K562 (cell line): Measurements from ENCODE around the gene CYTH1. TPM values are rescaled to one million over a fixed set of nuclear protein-coding genes. Genes with fewer than 3 reads are reported as not detected.

ENCODE experiments used
- ATAC-seq: fragments of 200-7000 bp; cut with Tn5 transposase; 3 replicates; pipeline ENCODE4 v1.9.1; 2020; ENCODE audit warnings: moderate library complexity
- BruUV-seq: library from RNA; stranded (reverse); fragments of 400-500 nt; replicated peaks from 2 replicates; lab custom pipeline; 2021; lab: Mats Ljungman, UMichigan
- CTCF ChIA-PET: fragments of 300-600 bp; formaldehyde crosslinking; extraction: SDS; loops from one replicate; lab custom pipeline; 2021; ENCODE audit warnings: low intra/inter-chr PET ratio; lab: Yijun Ruan, JAX
- POLR2A ChIA-PET: fragments of 300-600, 350-650 bp; sonication (Branson Sonifier 250); formaldehyde crosslinking; extraction: SDS; loops from one replicate; lab custom pipeline; 2021; ENCODE audit warnings: antibody characterized with exemption, inconsistent platforms; lab: Yijun Ruan, JAX
- DNase-seq, 4 experiments: peaks; one replicate each; pipeline versions ENCODE4 v3.0.0 to v3.0.0-alpha.2; 2011 to 2018; ENCODE audit warnings: low spot score in 3 of 4, mixed read lengths in 3 of 4; ENCODE audit errors: extremely low read depth in 1 of 4
- FAIRE-seq: peaks from 2 replicates; lab custom pipeline; 2011; peaks lifted over from hg19 to GRCh38; lab: Jason Lieb, UNC
- H2AFZ ChIP-seq: 2 replicates; pipeline ENCODE4 v1.6.0; 2011; ENCODE audit warnings: low read depth, low read length, control low read depth, inconsistent platforms
- H3K27ac ChIP-seq: fragments of 200-600 bp; 3 replicates; pipeline ENCODE4 v1.8.0; 2011; ENCODE audit warnings: low read depth, mild to moderate bottlenecking, control low read depth, inconsistent platforms, low read length, moderate library complexity, mixed read lengths; ENCODE audit errors: extremely low read depth
- H3K27me3 ChIP-seq, 2 experiments: fragments of 300-600 bp in 1 of 2; 2 replicates in 1 of 2; 3 replicates in 1 of 2; pipeline versions ENCODE4 v1.6.0 to v1.8.0; 2011; ENCODE audit warnings: inconsistent platforms in 2 of 2, low read length in 2 of 2, mild to moderate bottlenecking in 1 of 2, mixed read lengths in 1 of 2, moderate library complexity in 1 of 2; ENCODE audit not compliant: control insufficient read depth in 2 of 2, insufficient read depth in 2 of 2
- H3K36me3 ChIP-seq: fragments of 300-600 bp; 3 replicates; pipeline ENCODE4 v1.8.0; 2011; ENCODE audit warnings: mild to moderate bottlenecking, low read length, inconsistent platforms; ENCODE audit not compliant: control insufficient read depth, insufficient read depth
- H3K4me1 ChIP-seq, 2 experiments: fragments of 200-600 bp in 1 of 2; replicated peaks in 1 of 2; 2 replicates in 1 of 2; 3 replicates in 1 of 2; pipeline versions ENCODE4 v1.5.1 to v1.8.0; 2011; ENCODE audit warnings: inconsistent platforms in 2 of 2, low read length in 2 of 2, mild to moderate bottlenecking in 1 of 2, mixed read lengths in 1 of 2, moderate library complexity in 1 of 2; ENCODE audit not compliant: control insufficient read depth in 2 of 2, insufficient read depth in 2 of 2
- H3K4me2 ChIP-seq: 2 replicates; pipeline ENCODE4 v1.6.1; 2011; ENCODE audit warnings: low read length, control low read depth, inconsistent platforms, mixed read lengths; ENCODE audit not compliant: insufficient read depth
- H3K4me3 ChIP-seq: fragments of 200-600 bp; sonication (generic), shearing (Covaris generic); 2 replicates; pipeline ENCODE4 v1.5.1; 2016; ENCODE audit warnings: control low read depth, inconsistent platforms
- H3K79me2 ChIP-seq: fragments of 200-600 bp; 3 replicates; pipeline ENCODE4 v1.8.0; 2011; ENCODE audit warnings: low read length, inconsistent platforms; ENCODE audit not compliant: control insufficient read depth, insufficient read depth
- H3K9ac ChIP-seq, 2 experiments: 2 replicates each; pipeline versions ENCODE4 v1.6.0 to v1.6.1; 2011; ENCODE audit warnings: low read depth in 2 of 2, low read length in 2 of 2, control low read depth in 1 of 2, inconsistent platforms in 1 of 2, mild to moderate bottlenecking in 1 of 2, mixed read lengths in 1 of 2; ENCODE audit not compliant: insufficient read depth in 1 of 2
- H3K9me1 ChIP-seq: one replicate; pipeline ENCODE4 v1.6.0; 2011; ENCODE audit warnings: inconsistent platforms, mild to moderate bottlenecking, low read length, moderate library complexity; ENCODE audit not compliant: control insufficient read depth, insufficient read depth
- H3K9me3 ChIP-seq: replicated peaks from 2 replicates; pipeline ENCODE4 v1.5.1; 2011; ENCODE audit warnings: low read depth, low read length, inconsistent platforms; ENCODE audit not compliant: control insufficient read depth, insufficient read depth
- H4K20me1 ChIP-seq: replicated peaks from 2 replicates; pipeline ENCODE4 v1.6.1; 2011; ENCODE audit warnings: low read length, inconsistent platforms, mixed read lengths; ENCODE audit not compliant: control insufficient read depth, insufficient read depth
- POLR2A ChIP-seq: fragments of 450-650 bp; conservative IDR thresholded peaks from 2 replicates; pipeline ENCODE4 v1.6.1; 2016
- POLR2G ChIP-seq: fragments of 200-400 bp; formaldehyde crosslinking; IDR thresholded peaks from 2 replicates; pipeline ENCODE4 v1.6.1; 2017; ENCODE audit warnings: low read depth, mild to moderate bottlenecking, antibody characterized with exemption, low read length, moderate library complexity
- WGBS: fragments of 100-300 bp; shearing (Covaris generic); methylation state at CpG from one replicate; pipeline ENCODE4 v1.1.6; 2016; ENCODE audit warnings: low coverage, mixed read lengths; ENCODE audit not compliant: insufficient coverage; ENCODE audit errors: missing lambda C conversion rate; 5-methylcytosine and 5-hydroxymethylcytosine counted together
- in situ Hi-C: fragments of 300-500 bp; cut with MboI; formaldehyde crosslinking; loops from 4 replicates; pipeline ENCODE4 v1.15.0; 2018; ENCODE audit warnings: inconsistent platforms, mixed read lengths
- intact Hi-C: fragments of 100-400 bp; cut with micrococcal nuclease; formaldehyde crosslinking; loops from 2 replicates; pipeline ENCODE4 v1.14.2; 2022
- polyA plus RNA-seq, 8 experiments: library from polyadenylated mRNA; depleted of rRNA in 4 of 8; stranded (reverse) in 5 of 8; unstranded in 3 of 8; fragments of >200 nt; fragmentation: Nextera tagmentation in 2 of 8; fragmentation: Illumina TruSeq in 1 of 8; extraction: Ambion mirVana in 2 of 8; extraction: Trizol in 1 of 8; gene quantifications; 2 replicates each; pipeline versions ENCODE4 v1.2.1 to v1.2.3, GENCODE V29; 2011 to 2014; ENCODE audit warnings: inconsistent platforms in 1 of 8, missing spikeins in 1 of 8
- total RNA-seq, 7 experiments: library from RNA; depleted of rRNA in 6 of 7; stranded (reverse); fragments of >200 nt in 6 of 7; fragmentation: Illumina TruSeq in 2 of 7; extraction: Trizol in 2 of 7; gene quantifications; 2 replicates each; pipeline versions ENCODE4 v1.2.1 to v1.2.3, GENCODE V29; 2011 to 2021; ENCODE audit warnings: low replicate concordance in 1 of 7
- TF ChIP-seq, protein P1 (sequence below): IDR thresholded peaks from 2 replicates; pipeline ENCODE4 v1.6.1; 2011; ENCODE audit warnings: borderline replicate concordance, low read depth, mild to moderate bottlenecking, moderate library complexity, low read length; ENCODE audit not compliant: insufficient read depth, poor library complexity, severe bottlenecking

The CYTH1 gene
- total and polyA plus RNA-seq, 9 of the 15 experiments (the other 6 are each of a cell fraction or from before 2014, with no cell fraction given) = 0.52 to 27.7 (median 16.8) TPM

DNA sequence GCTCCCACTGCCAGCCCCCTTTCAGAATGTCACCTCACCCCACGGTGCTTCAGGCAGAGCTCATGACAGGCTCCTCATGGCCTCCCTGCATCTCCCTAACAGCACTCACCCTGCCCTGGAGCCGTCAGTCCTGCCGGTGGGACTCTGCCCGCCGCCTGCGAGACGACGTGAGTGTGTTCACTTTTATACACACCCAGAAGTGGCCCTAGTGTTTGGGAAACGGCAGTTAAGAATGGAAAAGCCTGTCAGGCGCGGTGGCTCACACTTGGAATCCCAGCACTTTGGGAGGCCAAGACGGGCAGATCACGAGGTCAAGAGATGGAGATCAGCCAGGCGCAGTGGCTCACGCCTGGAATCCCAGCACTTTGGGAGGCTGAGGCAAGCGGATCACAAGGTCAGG is 12.3 kb upstream of the CYTH1 start:
- H3K9me3 ChIP-seq = no peaks in the 10 kb centered on the region
- no peak overlapping the region for H3K4me3 ChIP-seq
- BruUV-seq = no TSS peak
- no peaks in the 10 kb centered on the region for H3K27me3 ChIP-seq
- peaks cover 6% of the 10 kb centered on the region; the same call in 1 of the 2 replicates for H4K20me1 ChIP-seq
- no peak overlapping the region for H3K9ac ChIP-seq
- ATAC-seq (no peak), FAIRE-seq (no peak), DNase-seq (no peak)
- WGBS = 92% methylated on average over 8 of the region's 16 CpGs
- peaks cover 63% of the 10 kb centered on the region for H3K36me3 ChIP-seq
- ChIA-PET CTCF (no interaction called here), POLR2A (interaction anchor here (1.2 kb wide), 2 partner anchors 9 to 60 kb away, joined by 4 to 6 read pairs; no protein-coding TSS in a partner anchor)
- H3K9me1 ChIP-seq = no peaks in the 10 kb centered on the region
- H3K79me2 ChIP-seq = no peaks in the 10 kb centered on the region
- no peak overlapping the region for H3K27ac ChIP-seq
- in situ Hi-C loops (no loop called here), intact Hi-C loops (no loop called here)
- TF ChIP-seq, protein P1, sequence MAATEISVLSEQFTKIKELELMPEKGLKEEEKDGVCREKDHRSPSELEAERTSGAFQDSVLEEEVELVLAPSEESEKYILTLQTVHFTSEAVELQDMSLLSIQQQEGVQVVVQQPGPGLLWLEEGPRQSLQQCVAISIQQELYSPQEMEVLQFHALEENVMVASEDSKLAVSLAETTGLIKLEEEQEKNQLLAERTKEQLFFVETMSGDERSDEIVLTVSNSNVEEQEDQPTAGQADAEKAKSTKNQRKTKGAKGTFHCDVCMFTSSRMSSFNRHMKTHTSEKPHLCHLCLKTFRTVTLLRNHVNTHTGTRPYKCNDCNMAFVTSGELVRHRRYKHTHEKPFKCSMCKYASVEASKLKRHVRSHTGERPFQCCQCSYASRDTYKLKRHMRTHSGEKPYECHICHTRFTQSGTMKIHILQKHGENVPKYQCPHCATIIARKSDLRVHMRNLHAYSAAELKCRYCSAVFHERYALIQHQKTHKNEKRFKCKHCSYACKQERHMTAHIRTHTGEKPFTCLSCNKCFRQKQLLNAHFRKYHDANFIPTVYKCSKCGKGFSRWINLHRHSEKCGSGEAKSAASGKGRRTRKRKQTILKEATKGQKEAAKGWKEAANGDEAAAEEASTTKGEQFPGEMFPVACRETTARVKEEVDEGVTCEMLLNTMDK = no peak
- 0 out of 2 replicates have a peak, but pooled peaks have one; percentile 35 for TF ChIP-seq POLR2G
- 0 out of 2 replicates have a peak, but pooled peaks have one; percentile 14 for TF ChIP-seq POLR2A
- no peak overlapping the region for H3K4me2 ChIP-seq
- no peaks in the 10 kb centered on the region; a peak in 1 of 5 replicates for H3K4me1 ChIP-seq
- no peak overlapping the region for H2AFZ ChIP-seq
